Transverse colon (tissue), 4 donors: Measurements from ENCODE around the gene XAGE1B. TPM values are rescaled to one million over a fixed set of nuclear protein-coding genes. Genes with fewer than 3 reads are reported as not detected.
"Not testable (repeated sequence)": the region's sequence is repeated elsewhere in the genome, so short reads cannot be mapped to it uniquely, and the experiment has no call there.

Source experiments
- DNase-seq: peaks from one replicate; pipeline ENCODE4 v3.0.0-alpha.2; 2019
- H3K27ac ChIP-seq, 4 donors: fragments of 200-600 bp; sonication (generic); 2 replicates each; pipeline ENCODE4 v1.5.1; 2016 to 2018; ENCODE audit warnings: inconsistent platforms in 4 of 4
- H3K27me3 ChIP-seq: fragments of 200-600 bp; sonication (generic); 2 replicates; pipeline ENCODE4 v1.5.1; 2017; ENCODE audit warnings: inconsistent platforms
- H3K36me3 ChIP-seq, 4 donors: fragments of 200-600 bp; sonication (generic); 2 replicates each; pipeline ENCODE4 v1.5.1; 2017 to 2019; ENCODE audit warnings: inconsistent platforms in 4 of 4
- H3K4me1 ChIP-seq, 4 donors: fragments of 200-600 bp; sonication (generic); 2 replicates each; pipeline ENCODE4 v1.5.1; 2017 to 2020; ENCODE audit warnings: inconsistent platforms in 4 of 4
- H3K4me3 ChIP-seq, 4 donors: fragments of 200-600 bp; sonication (generic); 1 replicate in 1 of 4; 2 replicates in 3 of 4; pipeline versions ENCODE4 v1.5.1 to v1.6.1; 2017 to 2019; ENCODE audit warnings: inconsistent platforms in 4 of 4
- H3K9me3 ChIP-seq, 2 donors: fragments of 200-600 bp; sonication (generic); 2 replicates each; pipeline ENCODE4 v1.5.1; 2017 to 2019; ENCODE audit warnings: inconsistent platforms in 2 of 2
- EP300 ChIP-seq: sonication (generic); formaldehyde crosslinking; IDR thresholded peaks from one replicate; pipeline ENCODE4 v1.6.1; 2017; ENCODE audit warnings: antibody characterized with exemption, low read depth
- POLR2A ChIP-seq: fragments of 450-650 bp; IDR thresholded peaks from one replicate; pipeline ENCODE4 v1.6.1; 2016; ENCODE audit warnings: antibody characterized with exemption, mild to moderate bottlenecking, moderate library complexity
- POLR2AphosphoS5 ChIP-seq, 3 donors: sonication (generic); formaldehyde crosslinking; IDR thresholded peaks; one replicate each; pipeline ENCODE4 v1.6.1; 2016; ENCODE audit warnings: antibody characterized with exemption in 3 of 3
- WGBS, 2 donors: methylation state at CpG; one replicate each; pipeline ENCODE4 v1.1.5; 2018; ENCODE audit warnings: low coverage in 1 of 2; 5-methylcytosine and 5-hydroxymethylcytosine counted together
- in situ Hi-C, 4 donors: fragments of 200-750 bp; cut with MboI; loops; one replicate each; pipeline versions ENCODE4 v1.15.0 to v1.15.1; 2017; ENCODE audit warnings: low sequenced_read_pairs in 3 of 4, low pct_ligation_motif_present in 1 of 4, low pct_unique_long_range_greater_than_20kb in 1 of 4
- intact Hi-C: fragments of 100-400 bp; cut with DNase I; formaldehyde crosslinking; loops from one replicate; pipeline ENCODE4 v1.15.1; 2023; ENCODE audit warnings: low total_unique reads
- total RNA-seq, 4 donors: library from RNA; depleted of rRNA; stranded (reverse); fragments of >200 nt; gene quantifications; one replicate each; pipeline ENCODE4 v1.1.0, GENCODE V29; 2016
- TF ChIP-seq, protein P1 (sequence below), 5 experiments: fragments of 200-600 bp in 3 of 5; fragments of 450-650 bp in 2 of 5; sonication (generic) in 3 of 5; IDR thresholded peaks; 1 replicate in 2 of 5; 2 replicates in 3 of 5; pipeline ENCODE4 v1.5.1; 2016 to 2017; ENCODE audit warnings: antibody characterized with exemption in 5 of 5, inconsistent platforms in 3 of 5, mild to moderate bottlenecking in 2 of 5, moderate library complexity in 1 of 5

XAGE1B gene, protein sequence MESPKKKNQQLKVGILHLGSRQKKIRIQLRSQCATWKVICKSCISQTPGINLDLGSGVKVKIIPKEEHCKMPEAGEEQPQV
- not detected for total RNA-seq

DNA sequence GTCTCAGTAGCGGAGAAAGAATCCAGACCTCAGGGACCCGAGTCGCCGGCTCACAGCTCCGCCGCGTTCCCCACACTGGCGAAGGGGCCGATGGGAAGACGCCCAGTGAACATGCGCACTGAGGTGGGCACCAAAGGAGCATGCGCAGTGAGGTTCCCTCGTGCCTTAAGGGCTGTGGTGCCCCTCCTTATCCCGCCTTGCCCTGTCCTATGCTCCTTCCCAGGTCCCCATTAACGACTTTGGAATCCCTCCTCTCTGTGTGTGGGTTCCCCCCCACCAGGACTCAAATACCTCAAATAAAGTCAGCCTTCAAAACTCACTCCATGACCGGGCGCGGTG, at the start of gene XAGE1B:
Gene XAGE1B, minus strand, starts transcription at position 77 of the 339 bp plus-strand sequence. CDS start 1,536 bp downstream, outside the sequence.
- DNase-seq, H3K27me3 ChIP-seq, intact Hi-C loops, H3K9me3 ChIP-seq, H3K36me3 ChIP-seq, H3K27ac ChIP-seq, in situ Hi-C loops, H3K4me3 ChIP-seq, H3K4me1 ChIP-seq: not testable (repeated sequence)
- no CpG with 5 or more reads among the region's 18 CpGs for WGBS, 2 donors

DNA sequence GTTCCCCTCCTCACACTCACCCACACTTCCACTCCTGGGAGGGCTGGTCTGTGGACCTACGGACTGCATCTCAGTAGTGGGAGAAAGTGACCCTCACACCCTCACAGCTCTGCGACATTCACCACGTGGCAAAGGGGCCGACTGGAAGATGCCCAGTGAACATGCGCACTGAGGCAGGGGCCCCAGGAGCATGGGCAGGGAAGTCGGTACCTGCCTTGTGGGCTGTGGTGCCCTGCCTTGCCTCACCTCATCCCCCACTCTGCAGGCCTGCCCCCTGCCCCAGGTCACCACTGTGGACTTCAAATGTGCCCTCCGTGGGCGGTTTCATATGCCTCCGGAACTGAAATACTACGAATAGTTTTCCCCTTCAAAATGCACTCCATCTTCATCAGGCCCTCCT, 46.2 kb upstream of the XAGE1B start:
- no peaks in the 10 kb centered on the region for H3K27me3 ChIP-seq
- in situ Hi-C loops, result no loop called here
- TF ChIP-seq POLR2AphosphoS5 (IDR thresholded peaks at IDR 0.05), result no peak
- no peak for TF ChIP-seq EP300
- TF ChIP-seq, protein P1, sequence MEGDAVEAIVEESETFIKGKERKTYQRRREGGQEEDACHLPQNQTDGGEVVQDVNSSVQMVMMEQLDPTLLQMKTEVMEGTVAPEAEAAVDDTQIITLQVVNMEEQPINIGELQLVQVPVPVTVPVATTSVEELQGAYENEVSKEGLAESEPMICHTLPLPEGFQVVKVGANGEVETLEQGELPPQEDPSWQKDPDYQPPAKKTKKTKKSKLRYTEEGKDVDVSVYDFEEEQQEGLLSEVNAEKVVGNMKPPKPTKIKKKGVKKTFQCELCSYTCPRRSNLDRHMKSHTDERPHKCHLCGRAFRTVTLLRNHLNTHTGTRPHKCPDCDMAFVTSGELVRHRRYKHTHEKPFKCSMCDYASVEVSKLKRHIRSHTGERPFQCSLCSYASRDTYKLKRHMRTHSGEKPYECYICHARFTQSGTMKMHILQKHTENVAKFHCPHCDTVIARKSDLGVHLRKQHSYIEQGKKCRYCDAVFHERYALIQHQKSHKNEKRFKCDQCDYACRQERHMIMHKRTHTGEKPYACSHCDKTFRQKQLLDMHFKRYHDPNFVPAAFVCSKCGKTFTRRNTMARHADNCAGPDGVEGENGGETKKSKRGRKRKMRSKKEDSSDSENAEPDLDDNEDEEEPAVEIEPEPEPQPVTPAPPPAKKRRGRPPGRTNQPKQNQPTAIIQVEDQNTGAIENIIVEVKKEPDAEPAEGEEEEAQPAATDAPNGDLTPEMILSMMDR (IDR thresholded peaks at IDR 0.05), result no peak
- TF ChIP-seq POLR2A, result no peak

DNA sequence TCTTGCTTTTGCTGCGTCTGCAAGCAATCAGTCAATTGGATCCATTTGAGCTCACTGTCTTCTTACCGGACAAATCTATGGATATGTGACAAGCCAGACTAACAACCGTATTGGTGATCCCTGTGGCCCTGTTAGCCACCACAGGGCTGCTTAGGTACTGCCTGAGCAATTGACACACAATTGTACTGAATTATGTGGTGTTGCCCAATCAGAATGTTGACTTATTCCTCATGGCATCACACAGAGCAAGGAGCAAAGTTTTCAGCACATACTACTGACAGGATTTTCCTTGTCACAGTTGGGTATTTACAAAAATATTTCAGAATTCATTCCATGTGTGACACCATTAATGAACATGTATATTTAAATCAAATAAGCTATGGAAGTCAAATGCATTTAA, 41.3 kb upstream of the XAGE1B start:
- DNase-seq, result no peak
- in situ Hi-C loops, result no loop called here

More for the DNA sequence above, 46.2 kb upstream of the XAGE1B start:
- no peak for DNase-seq
- H3K4me3 ChIP-seq, result no peak overlapping the region
- intact Hi-C loops, result no loop called here
- H3K4me1 ChIP-seq, result no peaks in the 10 kb centered on the region
- no peaks in the 10 kb centered on the region for H3K9me3 ChIP-seq
- no peaks in the 10 kb centered on the region for H3K36me3 ChIP-seq
- WGBS, 2 donors, result 90% methylated on average over 10 of the region's 10 CpGs; no CpG with 5 or more reads in 1 of the 2 donors
- H3K27ac ChIP-seq, result no peak overlapping the region

DNA sequence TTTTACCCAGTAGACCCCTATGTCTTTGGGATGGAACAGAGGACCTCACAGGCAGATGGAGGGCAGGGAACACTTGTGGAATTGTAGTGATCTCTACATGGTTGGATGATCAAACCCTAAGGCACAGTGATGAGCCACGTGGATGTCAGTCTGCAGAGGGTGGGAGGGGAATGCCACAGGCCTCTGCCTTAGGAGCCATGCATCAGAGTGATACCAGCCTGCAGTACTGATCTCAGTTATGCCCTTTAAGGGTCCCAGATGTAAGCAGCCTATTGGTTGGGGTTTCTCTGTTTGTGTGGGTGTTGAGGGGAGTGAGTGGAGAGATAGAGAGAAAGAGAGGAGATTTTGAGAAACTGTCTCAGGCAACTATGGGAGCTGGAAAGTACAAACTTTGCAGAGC, 39.9 kb upstream of the XAGE1B start:
- no peaks in the 10 kb centered on the region for H3K27me3 ChIP-seq
- in situ Hi-C loops, result no loop called here
- no peak overlapping the region for H3K4me3 ChIP-seq
- no peak for DNase-seq
- H3K4me1 ChIP-seq, result no peaks in the 10 kb centered on the region
- 21% methylated on average over 1 of the region's 1 CpG; no CpG with 5 or more reads in 1 of the 2 donors for WGBS, 2 donors
- intact Hi-C loops, result no loop called here
- H3K27ac ChIP-seq, result no peak overlapping the region
- TF ChIP-seq POLR2A (no peak), EP300 (no peak), POLR2AphosphoS5 (IDR thresholded peaks at IDR 0.05) (no peak)
- TF ChIP-seq, protein P1 (IDR thresholded peaks at IDR 0.05), result no peak
- no peaks in the 10 kb centered on the region for H3K36me3 ChIP-seq
- no peaks in the 10 kb centered on the region for H3K9me3 ChIP-seq

More for the DNA sequence above, 41.3 kb upstream of the XAGE1B start:
- WGBS, 2 donors, result 77% methylated on average over 3 of the region's 3 CpGs; no CpG with 5 or more reads in 1 of the 2 donors
- no peak for TF ChIP-seq EP300
- TF ChIP-seq, protein P1 (IDR thresholded peaks at IDR 0.05), result no peak
- TF ChIP-seq POLR2AphosphoS5 (IDR thresholded peaks at IDR 0.05), result no peak
- no peak for TF ChIP-seq POLR2A
- H3K4me3 ChIP-seq, result no peak overlapping the region
- no peaks in the 10 kb centered on the region for H3K4me1 ChIP-seq
- H3K36me3 ChIP-seq, result no peaks in the 10 kb centered on the region
- no peaks in the 10 kb centered on the region for H3K27me3 ChIP-seq
- H3K27ac ChIP-seq, result no peak overlapping the region
- H3K9me3 ChIP-seq, result no peaks in the 10 kb centered on the region
- intact Hi-C loops, result no loop called here

DNA sequence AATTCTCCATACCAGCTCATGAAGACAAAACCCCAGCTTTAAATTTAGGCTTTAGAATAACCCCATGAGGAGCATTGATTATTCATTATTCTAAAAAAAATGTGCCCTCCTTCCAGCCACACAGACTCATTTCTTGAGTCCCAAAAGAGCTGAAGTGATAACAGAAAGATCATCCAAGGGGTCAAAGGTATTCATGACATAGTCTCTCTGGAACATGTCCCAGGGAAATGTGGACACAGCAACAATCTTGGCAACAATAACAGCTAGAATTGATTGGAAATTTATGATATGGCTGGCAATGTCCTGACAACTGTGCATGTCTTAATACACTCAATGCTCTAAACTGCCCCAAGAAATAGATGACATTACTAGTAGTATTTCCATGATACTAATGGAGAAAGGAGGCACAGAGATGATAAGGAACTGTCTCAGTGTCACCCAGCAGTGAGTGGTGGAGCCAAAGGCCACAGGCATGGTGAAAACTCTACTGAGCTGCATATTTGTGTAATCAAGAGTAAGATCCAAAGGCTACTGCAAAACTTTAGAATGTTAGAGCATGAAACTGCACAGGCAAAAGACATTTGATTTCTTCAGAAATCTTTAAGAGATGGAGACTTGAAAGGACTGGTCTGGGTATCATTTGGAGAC, 37.3 kb upstream of the XAGE1B start:
- Histone ChIP-seq H3K36me3 (no peaks in the 10 kb centered on the region), H3K27me3 (no peaks in the 10 kb centered on the region), H3K9me3 (no peaks in the 10 kb centered on the region), H3K4me1 (no peaks in the 10 kb centered on the region), H3K27ac (no peak overlapping the region), H3K4me3 (no peak overlapping the region)
- intact Hi-C loops, result no loop called here
- no peak for DNase-seq
- in situ Hi-C loops, result no loop called here
- no peak for TF ChIP-seq POLR2AphosphoS5 (IDR thresholded peaks at IDR 0.05)
- no peak for TF ChIP-seq POLR2A
- TF ChIP-seq, protein P1 (IDR thresholded peaks at IDR 0.05), result no peak
- TF ChIP-seq EP300, result no peak

DNA sequence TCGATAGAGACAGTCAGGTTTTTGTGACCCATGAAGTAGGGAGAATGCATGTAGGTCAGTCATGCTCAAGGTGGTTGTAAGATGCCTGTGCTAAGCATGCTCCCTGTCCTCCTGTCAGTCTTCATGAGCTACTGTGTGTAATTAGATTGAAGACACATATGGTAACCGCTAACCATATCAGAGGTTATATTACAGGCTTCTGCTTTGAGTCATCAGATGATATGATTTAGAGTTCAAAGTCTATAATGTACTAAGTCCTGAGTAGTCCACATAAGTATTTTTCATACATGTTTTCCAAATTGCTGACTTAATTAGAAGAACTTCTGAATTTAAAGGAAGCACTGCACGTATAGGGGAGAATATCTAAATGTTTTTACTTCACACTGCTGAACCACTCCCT, 31.9 kb upstream of the XAGE1B start:
- H3K27ac ChIP-seq, H3K4me3 ChIP-seq, H3K36me3 ChIP-seq, intact Hi-C loops, H3K27me3 ChIP-seq, DNase-seq, H3K9me3 ChIP-seq, H3K4me1 ChIP-seq, in situ Hi-C loops: not testable (repeated sequence)
- 20 to 40% methylated on average over 1 to 3 of the region's 3 CpGs for WGBS, 2 donors
